ENCODE data around the gene ARPC2.

The ARPC2 gene

GRCh38 chr2:218263817-218264641, 47.0 kb downstream of the ARPC2 start:
- TF ChIP-seq CTCF (IDR thresholded peaks at IDR 0.05; ENCODE audit: control extremely low read depth, extremely low read depth, low read depth, missing control alignments), result no peak
- ChIA-PET POLR2A (no interaction called here), CTCF (interaction anchor here (0.8 to 1.5 kb wide), 3 partner anchors 9 to 96 kb away, joined by 3 read pairs; no protein-coding TSS in a partner anchor)
- no peak for DNase-seq (ENCODE audit: extremely low spot score)

- no peak for TF ChIP-seq CTCF (IDR thresholded peaks at IDR 0.05; ENCODE audit: control extremely low read depth, extremely low read depth, low read depth, missing control alignments)
- CTCF ChIA-PET, result interaction anchor here (1.5 kb wide), 1 partner anchor 97 kb away, joined by 3 read pairs; no protein-coding TSS in a partner anchor
- POLR2A ChIA-PET, result no interaction called here
- no peak for DNase-seq (ENCODE audit: extremely low spot score)
These were observed 48.0 kb downstream of the ARPC2 start for GRCh38 chr2:218264773-218265561.

GRCh38 chr2:218265626-218266025, 48.6 kb downstream of the ARPC2 start:
- TF ChIP-seq CTCF (IDR thresholded peaks at IDR 0.05; ENCODE audit: control extremely low read depth, extremely low read depth, low read depth, missing control alignments), result no peak
- ChIA-PET CTCF (interaction anchor here (1.6 to 2.6 kb wide), 2 partner anchors 8 to 445 kb away, joined by 3 to 11 read pairs; partner anchors contain the start of gene TTLL4), POLR2A (no interaction called here)
- DNase-seq (ENCODE audit: extremely low spot score), result no peak

DNA sequence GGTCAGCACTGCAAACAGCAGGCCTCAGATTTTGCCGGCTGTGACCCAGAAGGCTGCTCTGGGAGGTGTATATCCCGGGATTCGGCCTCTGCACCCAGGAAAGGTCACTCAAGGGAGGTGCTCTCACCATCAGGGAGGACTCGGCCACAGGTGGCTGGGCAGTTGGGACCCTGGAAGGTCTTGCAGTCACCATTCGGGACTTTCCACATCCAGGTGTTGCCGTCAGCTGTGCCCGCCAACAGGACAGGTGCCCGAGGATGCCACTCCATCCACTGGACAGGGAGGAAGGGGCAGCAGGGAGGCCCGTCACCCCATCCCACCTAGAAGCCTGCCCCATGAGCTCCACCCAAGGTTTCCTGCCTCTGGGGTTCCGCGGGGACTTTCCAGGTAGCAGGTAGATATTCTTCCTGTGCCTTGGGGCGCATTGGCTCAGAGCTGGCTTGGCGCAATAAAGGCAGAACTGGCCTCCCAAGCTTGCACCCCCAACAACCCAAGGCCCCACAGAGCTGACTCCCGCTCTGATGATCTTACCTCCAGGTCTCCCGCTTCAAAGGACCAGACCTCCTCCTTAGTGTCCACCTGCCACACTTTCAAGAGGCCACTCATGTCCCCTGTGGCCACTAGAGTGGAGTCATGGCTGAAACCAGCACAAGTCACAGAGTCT, 49.5 kb downstream of the ARPC2 start:
- CTCF ChIA-PET, result interaction anchor here (1.1 to 2.6 kb wide), 3 partner anchors 9 to 444 kb away, joined by 3 to 11 read pairs (median 3); partner anchors contain the start of gene TTLL4
- POLR2A ChIA-PET, result interaction anchor here (0.5 kb wide), 1 partner anchor 442 kb away, joined by 5 read pairs; no protein-coding TSS in a partner anchor
- TF ChIP-seq CTCF (IDR thresholded peaks at IDR 0.05; ENCODE audit: control extremely low read depth, extremely low read depth, low read depth, missing control alignments), result no peak
- DNase-seq (ENCODE audit: extremely low spot score), result no peak

GRCh38 chr2:218267259-218267658, 50.3 kb downstream of the ARPC2 start:
- ChIA-PET POLR2A (no interaction called here), CTCF (interaction anchor here (1.1 to 2.6 kb wide), 3 partner anchors 8 to 14 kb away, joined by 3 to 11 read pairs (median 5); no protein-coding TSS in a partner anchor)
- no peak for TF ChIP-seq CTCF (IDR thresholded peaks at IDR 0.05; ENCODE audit: control extremely low read depth, extremely low read depth, low read depth, missing control alignments)
- no peak for DNase-seq (ENCODE audit: extremely low spot score)

Data from GM10248 (cell line).